Measurements from ENCODE around the gene THRA. TPM values are rescaled to one million over a fixed set of nuclear protein-coding genes. Genes with fewer than 3 reads are reported as not detected.

THRA gene
- total RNA-seq, 2 donors from 2014 or later: 54.4 to 77.9 TPM

DNA sequence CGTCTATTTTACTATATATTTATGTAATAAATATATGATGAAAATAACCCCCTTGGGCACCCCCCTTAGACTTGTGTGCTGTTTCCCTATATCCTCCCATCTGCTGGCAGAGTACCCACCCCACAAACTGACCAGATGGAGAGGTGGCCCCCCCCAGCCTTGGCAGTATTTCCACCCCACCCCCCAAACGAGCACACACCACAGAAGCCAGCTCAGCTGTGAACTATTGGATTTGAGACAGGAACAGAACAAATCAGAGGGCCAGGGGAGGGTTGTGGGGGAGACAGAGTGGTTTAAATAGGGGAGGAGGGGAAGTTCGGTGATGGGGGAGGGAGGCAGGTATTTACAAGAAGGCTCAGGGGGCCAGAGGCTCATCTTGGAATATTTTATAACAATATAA is 29.8 kb downstream of the THRA start:
- intact Hi-C loops (cut with DNase I): no loop called here
- ATAC-seq (no peak), DNase-seq (no peak)

GRCh38 chr17:40093005-40093579 is 30.3 kb downstream of the THRA start:
- intact Hi-C loops (cut with DNase I): no loop called here
- ATAC-seq: no peak
- no peak for DNase-seq

DNA sequence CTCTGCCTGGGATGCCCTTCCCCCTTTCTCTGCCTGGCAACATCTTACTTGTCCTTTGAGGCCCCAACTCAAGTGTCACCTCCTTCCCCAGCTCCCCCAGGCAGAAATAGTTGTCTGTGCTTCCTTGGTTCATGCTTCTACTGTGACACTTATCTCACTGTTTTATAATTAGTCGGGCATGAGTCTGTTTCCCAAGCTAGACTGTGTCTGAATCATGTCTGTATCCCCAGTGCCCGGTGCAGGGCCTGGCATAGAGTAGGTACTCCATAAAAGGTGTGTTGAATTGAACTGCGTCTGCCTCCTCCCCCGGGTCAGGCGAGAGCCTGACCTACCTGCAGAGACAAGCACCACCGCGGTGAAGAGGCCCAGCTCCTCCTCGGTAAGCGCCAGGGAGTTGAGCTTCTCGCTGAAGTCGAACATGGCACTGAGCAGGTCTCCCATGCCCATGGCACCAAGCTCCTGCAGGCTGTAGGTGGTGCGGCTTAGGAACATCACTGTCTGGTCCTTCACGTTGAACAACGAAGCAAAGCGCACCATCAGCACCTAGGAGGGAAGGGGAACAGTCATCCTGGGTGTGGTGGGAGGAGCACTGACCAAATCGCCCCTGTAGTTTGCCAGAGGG is 30.9 kb downstream of the THRA start:
- ATAC-seq: peak; percentile 42 to 51
- intact Hi-C loops (cut with DNase I): no loop called here
- peak; percentile 61 for DNase-seq

GRCh38 chr17:40094874-40095273 is 32.1 kb downstream of the THRA start:
- DNase-seq: no peak
- intact Hi-C loops (cut with DNase I): no loop called here
- ATAC-seq: no peak

- ATAC-seq: no peak
- DNase-seq: no peak
- intact Hi-C loops (cut with DNase I): no loop called here
These were observed 32.7 kb downstream of the THRA start for GRCh38 chr17:40095351-40095943.

- no peak for ATAC-seq
- DNase-seq: peak; percentile 66
- intact Hi-C loops (cut with DNase I): no loop called here
These were observed 33.4 kb downstream of the THRA start for GRCh38 chr17:40095944-40096791.

GRCh38 chr17:40097087-40097486 is 34.3 kb downstream of the THRA start:
- ATAC-seq: no peak
- no peak for DNase-seq
- intact Hi-C loops (cut with DNase I): no loop called here

GRCh38 chr17:40097931-40098845 is 35.4 kb downstream of the THRA start:
- intact Hi-C loops (cut with DNase I): no loop called here
- ATAC-seq (peak; percentile 7 to 14), DNase-seq (peak; percentile 77)

GRCh38 chr17:40098846-40099618 is 36.3 kb downstream of the THRA start:
- intact Hi-C loops (cut with DNase I): no loop called here
- ATAC-seq: peak; percentile 83 to 84
- peak; percentile 100 for DNase-seq

GRCh38 chr17:40099619-40100418 is 37.1 kb downstream of the THRA start:
- DNase-seq: no peak
- intact Hi-C loops (cut with DNase I): no loop called here
- ATAC-seq: peak; percentile 0 to 1

- DNase-seq (no peak), ATAC-seq (no peak)
- intact Hi-C loops (cut with DNase I): no loop called here
These were observed 37.6 kb downstream of the THRA start, which contains the start of gene NR1D1 for GRCh38 chr17:40100419-40100668. TSS of gene NR1D1 (minus strand) at chr17:40100589. CDS start at chr17:40100094, 495 bp downstream.

DNA sequence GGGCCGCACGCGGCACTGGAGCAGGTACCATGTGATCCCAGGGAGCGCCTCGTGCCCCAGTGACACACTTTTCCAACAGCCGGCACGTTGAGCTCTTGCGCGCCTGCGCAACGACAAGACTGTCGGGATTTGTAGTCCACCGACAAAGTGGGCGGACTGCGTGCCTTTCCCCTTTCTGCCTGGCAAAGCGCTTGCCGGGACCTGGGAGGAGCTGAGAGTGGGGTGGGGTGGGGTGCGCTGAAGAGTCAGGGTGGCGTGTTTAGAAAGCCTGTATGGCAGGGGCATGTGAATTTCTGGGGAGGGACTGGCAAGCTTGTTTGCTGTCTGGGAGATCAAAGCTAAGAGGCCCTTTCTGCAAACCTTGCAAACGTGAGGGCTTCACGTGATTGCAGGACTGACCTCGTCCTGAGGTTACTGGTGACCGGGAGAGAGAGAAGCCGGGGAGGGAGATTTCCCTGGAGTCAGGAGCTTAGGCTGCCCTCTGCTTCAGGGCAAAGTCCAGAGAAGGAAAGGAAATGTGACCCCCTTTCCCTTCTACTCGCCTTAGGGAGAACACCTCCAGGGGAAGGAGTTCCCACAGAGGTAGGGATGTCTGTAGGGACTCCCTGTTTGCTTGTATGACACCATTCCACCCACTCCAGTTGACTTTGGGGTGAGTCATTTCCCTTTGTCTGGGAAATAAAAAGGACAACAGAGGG is 38.1 kb downstream of the THRA start:
- peak; percentile 99 for DNase-seq
- ATAC-seq: peak; percentile 66 to 72
- intact Hi-C loops (cut with DNase I): no loop called here

GRCh38 chr17:40101367-40102210 is 38.8 kb downstream of the THRA start:
- intact Hi-C loops (cut with DNase I): no loop called here
- ATAC-seq: no peak
- no peak for DNase-seq

DNA sequence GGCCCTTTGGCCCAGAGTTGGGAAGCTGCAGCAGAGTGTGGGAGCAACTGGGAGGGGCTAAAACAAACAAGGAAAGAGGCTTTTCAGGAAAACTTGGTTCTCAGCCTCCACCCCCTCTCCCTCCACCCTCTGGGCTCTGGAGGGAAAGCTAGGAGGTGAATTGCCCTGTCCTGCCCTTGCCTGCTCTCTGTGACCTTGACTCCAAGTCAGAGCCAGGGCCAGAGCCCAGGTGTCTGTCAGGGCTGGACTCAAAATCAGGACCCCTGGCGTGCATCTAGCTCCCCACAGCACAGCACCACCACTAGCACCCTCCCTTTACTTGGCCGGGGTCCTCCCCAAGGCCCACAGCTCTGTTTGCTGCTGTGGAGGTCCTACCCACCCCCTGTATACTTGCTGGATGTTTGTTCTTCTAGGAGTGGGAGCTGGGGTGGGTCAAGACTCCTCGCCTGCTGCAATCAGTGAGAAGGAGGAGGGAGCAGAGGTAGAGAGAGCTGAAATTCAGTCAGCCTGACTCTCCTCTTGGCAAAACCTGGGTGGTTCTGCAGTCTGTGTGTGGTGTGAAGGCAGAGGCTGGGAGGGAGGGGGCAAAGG is 40.4 kb downstream of the THRA start:
- ATAC-seq: no peak

GRCh38 chr17:40103688-40104087 is 40.9 kb downstream of the THRA start:
- ATAC-seq: no peak
- intact Hi-C loops (cut with DNase I): no loop called here
- DNase-seq: no peak

More for the DNA sequence above, 40.4 kb downstream of the THRA start:
- no peak for DNase-seq
- intact Hi-C loops (cut with DNase I): no loop called here
